ENCODE measurements around the gene CTSD. TPM values are rescaled to one million over a fixed set of nuclear protein-coding genes. Genes with fewer than 3 reads are reported as not detected.

Gene CTSD
- total and polyA plus RNA-seq, 8 donors: 124 to 2,455 (median 147) TPM

- Histone ChIP-seq H3K36me3 (peaks cover 0 to 16% of the 10 kb centered on the region in 2 donors), H3K4me3 (no peak overlapping the region)
- TF ChIP-seq CTCF (IDR thresholded peaks at IDR 0.05): no peak
These were observed 21.4 kb downstream of the CTSD start for GRCh38 chr11:1742371-1742770.

GRCh38 chr11:1741741-1742140 is 22.0 kb downstream of the CTSD start:
- no peak for ATAC-seq
- H3K9me3 ChIP-seq: peaks cover 0 to 11% of the 10 kb centered on the region in 2 donors
- peaks cover 0 to 9% of the 10 kb centered on the region in 2 donors for H3K36me3 ChIP-seq
- H3K27ac ChIP-seq: no peak overlapping the region
- peaks cover 0 to 39% of the 10 kb centered on the region in 2 donors for H3K27me3 ChIP-seq
- DNase-seq: no peak
- H3K4me1 ChIP-seq: peaks cover 0 to 1% of the 10 kb centered on the region in 2 donors
- intact Hi-C loops (cut with DNase I): no loop called here
- no peak for TF ChIP-seq CTCF (IDR thresholded peaks at IDR 0.05)
- no peak overlapping the region for H3K4me3 ChIP-seq

More at GRCh38 chr11:1742371-1742770, 21.4 kb downstream of the CTSD start:
- Histone ChIP-seq H3K27ac (no peak overlapping the region), H3K9me3 (peaks cover 0 to 5% of the 10 kb centered on the region in 2 donors), H3K27me3 (peaks cover 0 to 34% of the 10 kb centered on the region in 2 donors), H3K4me1 (peaks cover 0 to 8% of the 10 kb centered on the region in 2 donors)
- DNase-seq (no peak), ATAC-seq (no peak)
- intact Hi-C loops (cut with DNase I): no loop called here

- ATAC-seq (no peak), DNase-seq (no peak)
- Histone ChIP-seq H3K9me3 (peaks cover 0 to 16% of the 10 kb centered on the region in 2 donors), H3K27me3 (peaks cover 0 to 46% of the 10 kb centered on the region in 2 donors), H3K4me1 (no peaks in the 10 kb centered on the region), H3K27ac (no peak overlapping the region), H3K4me3 (no peak overlapping the region), H3K36me3 (peaks cover 0 to 1% of the 10 kb centered on the region in 2 donors)
- intact Hi-C loops (cut with DNase I): no loop called here
- no peak for TF ChIP-seq CTCF (IDR thresholded peaks at IDR 0.05)
These were observed 22.8 kb downstream of the CTSD start for GRCh38 chr11:1740786-1741530.

- no peaks in the 10 kb centered on the region for H3K36me3 ChIP-seq
- H3K4me3 ChIP-seq: no peak overlapping the region
- ATAC-seq (no peak), DNase-seq (no peak)
- H3K27me3 ChIP-seq: peaks cover 0 to 60% of the 10 kb centered on the region in 2 donors
- intact Hi-C loops (cut with DNase I): no loop called here
- TF ChIP-seq CTCF (IDR thresholded peaks at IDR 0.05): no peak
- no peak overlapping the region for H3K27ac ChIP-seq
- H3K9me3 ChIP-seq: peaks cover 0 to 16% of the 10 kb centered on the region in 2 donors
- H3K4me1 ChIP-seq: no peaks in the 10 kb centered on the region
These were observed 24.2 kb downstream of the CTSD start for GRCh38 chr11:1739576-1739975.

GRCh38 chr11:1738380-1738779 is 25.3 kb downstream of the CTSD start:
- Histone ChIP-seq H3K27ac (no peak overlapping the region), H3K4me1 (no peaks in the 10 kb centered on the region), H3K27me3 (peaks cover 0 to 72% of the 10 kb centered on the region in 2 donors), H3K9me3 (peaks cover 0 to 16% of the 10 kb centered on the region in 2 donors), H3K4me3 (no peak overlapping the region), H3K36me3 (no peaks in the 10 kb centered on the region)
- no peak for TF ChIP-seq CTCF (IDR thresholded peaks at IDR 0.05)
- no peak for ATAC-seq
- intact Hi-C loops (cut with DNase I): no loop called here
- DNase-seq: no peak

Data from left lung (tissue), 10 donors.